GM19438 (cell line): ENCODE data around the gene ARID4A.
"Not testable (repeated sequence)": the region's sequence is repeated elsewhere in the genome, so short reads cannot be mapped to it uniquely, and the experiment has no call there.

Source experiments
- ATAC-seq: cut with Tn5 transposase; IDR thresholded peaks from one replicate; pipeline ENCODE4 v1.9.1; 2021; ENCODE audit warnings: low read depth; ENCODE audit not compliant: unreplicated experiment

ARID4A gene, protein sequence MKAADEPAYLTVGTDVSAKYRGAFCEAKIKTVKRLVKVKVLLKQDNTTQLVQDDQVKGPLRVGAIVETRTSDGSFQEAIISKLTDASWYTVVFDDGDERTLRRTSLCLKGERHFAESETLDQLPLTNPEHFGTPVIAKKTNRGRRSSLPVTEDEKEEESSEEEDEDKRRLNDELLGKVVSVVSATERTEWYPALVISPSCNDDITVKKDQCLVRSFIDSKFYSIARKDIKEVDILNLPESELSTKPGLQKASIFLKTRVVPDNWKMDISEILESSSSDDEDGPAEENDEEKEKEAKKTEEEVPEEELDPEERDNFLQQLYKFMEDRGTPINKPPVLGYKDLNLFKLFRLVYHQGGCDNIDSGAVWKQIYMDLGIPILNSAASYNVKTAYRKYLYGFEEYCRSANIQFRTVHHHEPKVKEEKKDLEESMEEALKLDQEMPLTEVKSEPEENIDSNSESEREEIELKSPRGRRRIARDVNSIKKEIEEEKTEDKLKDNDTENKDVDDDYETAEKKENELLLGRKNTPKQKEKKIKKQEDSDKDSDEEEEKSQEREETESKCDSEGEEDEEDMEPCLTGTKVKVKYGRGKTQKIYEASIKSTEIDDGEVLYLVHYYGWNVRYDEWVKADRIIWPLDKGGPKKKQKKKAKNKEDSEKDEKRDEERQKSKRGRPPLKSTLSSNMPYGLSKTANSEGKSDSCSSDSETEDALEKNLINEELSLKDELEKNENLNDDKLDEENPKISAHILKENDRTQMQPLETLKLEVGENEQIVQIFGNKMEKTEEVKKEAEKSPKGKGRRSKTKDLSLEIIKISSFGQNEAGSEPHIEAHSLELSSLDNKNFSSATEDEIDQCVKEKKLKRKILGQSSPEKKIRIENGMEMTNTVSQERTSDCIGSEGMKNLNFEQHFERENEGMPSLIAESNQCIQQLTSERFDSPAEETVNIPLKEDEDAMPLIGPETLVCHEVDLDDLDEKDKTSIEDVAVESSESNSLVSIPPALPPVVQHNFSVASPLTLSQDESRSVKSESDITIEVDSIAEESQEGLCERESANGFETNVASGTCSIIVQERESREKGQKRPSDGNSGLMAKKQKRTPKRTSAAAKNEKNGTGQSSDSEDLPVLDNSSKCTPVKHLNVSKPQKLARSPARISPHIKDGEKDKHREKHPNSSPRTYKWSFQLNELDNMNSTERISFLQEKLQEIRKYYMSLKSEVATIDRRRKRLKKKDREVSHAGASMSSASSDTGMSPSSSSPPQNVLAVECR

DNA sequence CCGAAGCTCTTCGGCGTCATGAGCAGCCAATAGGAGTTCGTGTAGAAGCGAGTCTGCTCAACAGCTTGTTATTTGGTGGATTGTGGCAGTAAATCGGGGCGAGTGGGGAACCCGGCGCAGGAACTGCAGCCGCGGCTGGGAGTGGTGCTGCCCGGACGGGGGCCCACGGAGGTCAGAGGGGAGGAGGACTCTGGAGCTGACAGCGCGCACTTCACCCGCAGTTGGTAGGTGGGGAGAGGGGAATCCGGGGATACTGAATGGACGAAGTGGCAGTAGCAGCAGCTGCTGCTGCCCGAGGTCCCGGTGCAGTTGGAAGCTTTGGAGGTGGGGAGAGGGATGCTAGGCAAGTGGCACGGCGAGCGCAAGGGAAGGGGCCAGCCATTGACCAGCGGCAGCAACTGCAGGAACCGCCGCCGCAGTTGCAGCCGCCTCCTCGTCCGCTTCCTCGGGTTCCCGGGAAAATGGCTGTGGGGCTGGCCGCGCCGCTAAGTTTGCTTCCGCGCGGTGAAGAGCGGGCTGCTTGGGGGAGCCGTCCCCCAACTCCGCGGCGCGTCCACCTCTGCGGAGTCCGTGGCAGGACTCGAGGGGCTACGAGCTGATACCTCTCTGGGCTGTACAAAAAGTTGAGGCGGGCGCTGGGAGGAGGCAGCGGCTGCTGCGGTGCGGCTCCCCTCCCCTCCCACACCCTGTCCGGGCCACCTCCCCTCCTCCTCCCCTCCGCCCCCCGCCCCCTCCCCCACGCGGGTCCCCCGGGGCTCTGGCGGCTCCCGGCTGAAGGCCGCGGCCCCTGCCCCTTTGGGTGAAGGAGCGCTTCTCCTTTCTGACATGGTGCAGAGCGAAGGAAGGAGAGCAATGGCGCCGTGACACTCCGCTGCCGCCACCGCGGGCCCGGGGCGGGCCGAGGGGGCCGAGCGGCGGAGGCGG, at the start of gene ARID4A:
Gene ARID4A (plus strand): TSS at position 79 of the 924 bp plus-strand sequence. CDS start 1,300 bp downstream, outside the sequence.
- ATAC-seq: no peak

DNA sequence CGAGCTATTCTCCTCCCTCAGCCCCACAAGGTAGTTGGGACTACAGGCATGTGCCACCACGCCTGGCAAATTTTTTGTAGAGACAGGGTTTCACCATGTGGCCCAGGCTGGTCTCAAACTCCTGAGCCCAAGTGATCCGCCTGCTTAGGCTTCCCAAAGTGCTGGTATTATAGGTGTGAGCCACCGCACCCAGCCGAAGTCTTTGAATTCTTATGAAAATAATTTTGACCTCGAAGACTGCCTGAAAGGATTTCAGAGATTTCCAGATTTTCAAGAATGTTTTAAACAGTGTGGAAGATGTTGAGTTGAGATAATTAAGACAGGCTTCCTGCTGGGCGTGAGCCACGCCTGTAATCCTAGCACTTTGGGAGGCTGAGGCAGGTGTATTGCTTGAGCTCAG, 48.7 kb upstream of the ARID4A start:
- ATAC-seq: no peak

DNA sequence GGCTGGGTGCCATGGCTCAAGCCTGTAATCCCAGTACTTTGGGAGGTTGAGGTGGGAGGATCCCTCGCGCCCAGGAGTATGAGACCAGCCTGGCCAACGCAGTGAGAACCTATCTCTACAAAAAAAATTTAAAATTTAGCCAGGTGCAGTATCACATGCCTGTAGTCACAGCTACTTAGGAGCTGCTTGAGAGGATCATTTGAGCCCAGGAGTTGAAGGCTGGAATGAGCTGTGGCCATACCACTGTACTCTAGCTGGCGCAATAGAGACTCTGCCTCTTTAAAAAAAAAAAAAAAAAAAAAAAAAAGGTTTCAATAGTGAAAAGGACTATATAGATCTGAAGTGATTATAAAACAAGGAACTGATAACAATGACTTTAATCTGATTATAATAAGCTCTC, 40.2 kb upstream of the ARID4A start:
- no peak for ATAC-seq

DNA sequence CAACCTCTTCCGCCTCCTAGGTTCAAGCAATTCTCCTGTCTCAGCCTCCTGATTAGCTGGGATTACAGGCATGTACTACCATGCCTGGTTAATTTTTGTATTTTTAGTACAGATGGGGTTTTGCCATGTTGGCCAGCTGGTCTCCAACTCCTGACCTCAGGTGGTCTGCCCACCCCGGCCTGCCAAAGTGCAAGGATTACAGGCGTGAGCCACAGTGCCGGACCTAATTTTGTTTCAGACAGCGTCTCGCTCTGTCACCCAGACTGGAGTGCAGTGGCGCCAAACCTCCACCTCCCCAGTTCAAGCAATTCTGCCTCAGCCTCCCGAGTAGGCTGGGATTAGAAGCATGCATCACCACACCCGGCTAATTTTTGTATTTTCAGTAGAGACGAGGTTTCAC, 36.4 kb upstream of the ARID4A start:
- not testable (repeated sequence) for ATAC-seq

DNA sequence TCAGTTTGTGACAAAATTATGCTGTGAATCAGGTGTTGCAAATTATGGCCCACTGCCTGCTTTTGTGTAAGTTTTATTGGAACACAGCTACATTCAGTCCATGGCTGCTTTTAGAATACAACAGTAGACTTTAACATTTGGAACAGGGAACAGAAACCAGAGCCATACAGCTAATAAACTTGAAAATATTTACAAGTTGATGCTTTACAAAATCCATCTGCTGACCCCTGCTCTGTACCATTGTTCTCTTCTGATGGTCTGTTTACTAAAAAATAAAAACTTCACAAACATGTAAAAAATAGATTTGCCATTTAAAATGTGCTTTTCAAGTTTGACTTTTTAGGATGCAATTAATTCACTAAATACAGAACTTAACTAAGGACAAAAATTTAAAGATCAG, 33.0 kb upstream of the ARID4A start:
- ATAC-seq: no peak

DNA sequence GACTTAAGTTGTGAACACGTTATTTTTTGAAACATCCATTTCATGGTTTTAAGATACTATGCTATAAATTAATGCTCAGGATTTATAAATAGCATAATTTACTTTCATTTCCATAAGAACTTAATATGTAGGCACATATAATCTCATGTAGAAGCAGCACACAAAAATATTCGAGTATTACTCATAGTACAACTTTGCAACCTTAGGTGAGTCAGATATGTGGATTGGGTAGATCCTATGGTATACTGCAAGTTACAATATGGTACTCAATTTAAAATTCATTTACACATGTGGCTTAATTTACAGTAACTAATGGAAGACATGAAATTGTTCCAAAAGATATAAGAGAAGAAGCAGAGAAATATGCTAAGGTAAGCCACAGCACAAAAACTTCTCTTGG, 27.7 kb upstream of the ARID4A start:
- ATAC-seq: no peak

DNA sequence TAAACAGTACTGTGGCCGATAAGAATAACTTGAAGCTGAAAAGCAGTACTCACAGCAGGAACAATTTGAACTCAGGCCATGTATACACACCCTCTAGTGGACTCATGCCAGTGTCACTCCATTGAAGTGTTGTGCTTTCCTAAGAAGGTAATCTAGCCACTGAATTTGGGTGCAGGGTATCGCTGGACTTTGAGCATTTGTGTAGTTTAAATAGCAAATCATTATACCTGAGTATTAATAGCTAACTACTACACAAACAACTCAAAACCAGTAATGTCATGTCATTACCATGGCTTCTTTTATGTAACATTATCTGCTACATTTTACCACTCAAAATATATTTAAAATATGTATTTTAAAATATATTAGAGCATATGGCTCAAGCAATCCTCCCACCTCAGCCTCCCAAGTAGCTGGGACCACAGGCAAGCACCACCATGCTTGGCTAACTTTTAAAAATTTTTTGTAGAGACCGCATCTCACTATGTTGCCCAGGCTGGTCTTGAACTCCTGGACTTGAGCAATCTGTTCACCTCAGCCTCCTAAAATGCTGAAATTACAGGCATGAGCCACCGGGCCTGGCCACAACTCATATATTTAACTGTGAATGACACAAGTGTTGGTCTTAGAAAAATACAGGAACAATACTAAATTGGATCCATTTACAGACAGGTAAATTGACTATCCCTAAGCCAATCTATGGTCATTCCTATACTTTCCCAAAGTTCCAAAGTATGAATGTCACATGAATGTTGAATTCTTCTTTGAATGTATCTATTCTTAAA, 25.6 kb upstream of the ARID4A start:
- ATAC-seq: no peak

DNA sequence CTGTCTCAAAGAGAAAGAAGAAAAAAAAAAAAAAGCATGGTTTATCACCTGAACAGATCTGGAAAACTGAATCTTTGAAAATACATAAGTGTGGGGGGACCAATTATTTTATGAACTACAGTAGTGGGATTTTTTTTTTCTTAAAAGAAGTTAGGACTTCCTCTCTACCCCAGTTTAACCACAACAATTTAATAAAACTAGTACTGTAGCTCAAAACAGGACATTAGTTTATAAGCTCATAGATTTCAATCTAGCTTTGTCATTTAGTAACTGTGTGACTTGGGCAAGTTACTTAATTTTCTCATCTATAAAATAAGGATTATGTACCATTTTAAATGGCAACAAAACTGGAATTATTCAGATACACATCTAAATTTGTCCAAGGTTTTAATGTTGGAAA, 23.5 kb upstream of the ARID4A start:
- no peak for ATAC-seq

DNA sequence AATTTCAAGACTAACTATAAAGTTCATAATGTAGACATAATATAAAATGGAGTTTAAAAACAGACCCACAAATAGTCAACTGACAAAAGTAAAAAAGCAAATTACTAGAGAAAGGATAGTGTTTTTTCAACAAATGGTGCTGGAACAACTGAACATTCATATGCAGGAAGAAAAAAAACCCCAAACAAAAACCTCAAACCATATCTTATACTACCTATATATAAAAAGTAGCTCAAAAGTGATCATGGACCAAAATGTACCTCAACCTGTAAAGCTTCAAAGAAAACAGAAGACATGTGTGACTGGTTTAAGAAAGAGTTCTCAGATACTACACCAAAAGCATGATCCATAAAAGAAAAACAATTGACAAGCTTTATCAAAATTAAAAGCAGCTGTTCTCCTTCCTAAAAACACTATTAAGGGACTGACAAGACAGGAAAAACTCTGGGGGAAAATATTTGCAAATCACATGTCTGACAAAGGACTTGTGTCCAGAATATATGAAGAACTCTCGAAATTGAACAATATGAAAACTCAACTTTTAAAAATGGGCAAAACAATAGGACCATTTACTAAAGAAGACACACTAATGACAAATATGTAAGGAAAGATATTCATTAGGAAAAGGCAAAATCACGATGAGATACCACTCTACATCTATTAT, 22.7 kb upstream of the ARID4A start:
- ATAC-seq: no peak

DNA sequence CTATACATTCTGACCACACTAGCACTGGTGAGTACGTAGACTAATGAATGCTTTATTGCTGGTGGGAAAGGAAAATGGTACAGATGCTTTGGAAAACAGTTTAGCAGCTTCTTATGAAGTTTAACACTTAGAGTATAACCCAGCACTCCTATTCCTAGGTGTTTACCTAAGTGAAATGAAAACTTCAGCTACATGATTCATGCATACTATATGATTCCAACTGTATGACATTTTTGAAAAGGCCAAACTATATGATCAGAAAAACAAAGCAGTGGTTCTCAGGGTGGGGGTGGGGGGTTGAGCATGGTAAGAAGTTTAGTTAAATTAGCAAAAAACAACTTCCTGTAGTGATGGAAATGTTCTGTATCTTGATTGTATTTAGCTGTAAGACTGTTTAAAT, 22.1 kb upstream of the ARID4A start:
- no peak for ATAC-seq

DNA sequence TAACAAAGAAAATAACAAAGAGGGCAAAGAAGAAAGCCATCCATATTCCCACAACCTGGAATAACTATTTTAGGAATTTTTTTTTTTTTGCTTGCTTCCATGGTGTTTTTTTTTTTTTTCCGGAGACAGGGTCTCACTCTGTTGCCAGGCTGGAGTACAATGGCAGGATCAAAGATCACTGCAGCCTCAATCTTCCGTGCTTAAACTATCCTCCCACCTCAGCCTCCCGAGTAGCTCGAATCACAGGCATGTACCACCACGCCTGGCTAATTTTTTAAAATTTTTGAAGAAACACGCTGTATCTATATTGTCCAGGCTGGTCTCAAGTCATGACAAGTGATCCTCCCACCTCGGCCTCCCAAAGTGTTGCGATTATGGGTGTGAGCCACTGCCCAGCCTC, 20.2 kb upstream of the ARID4A start:
- no peak for ATAC-seq

DNA sequence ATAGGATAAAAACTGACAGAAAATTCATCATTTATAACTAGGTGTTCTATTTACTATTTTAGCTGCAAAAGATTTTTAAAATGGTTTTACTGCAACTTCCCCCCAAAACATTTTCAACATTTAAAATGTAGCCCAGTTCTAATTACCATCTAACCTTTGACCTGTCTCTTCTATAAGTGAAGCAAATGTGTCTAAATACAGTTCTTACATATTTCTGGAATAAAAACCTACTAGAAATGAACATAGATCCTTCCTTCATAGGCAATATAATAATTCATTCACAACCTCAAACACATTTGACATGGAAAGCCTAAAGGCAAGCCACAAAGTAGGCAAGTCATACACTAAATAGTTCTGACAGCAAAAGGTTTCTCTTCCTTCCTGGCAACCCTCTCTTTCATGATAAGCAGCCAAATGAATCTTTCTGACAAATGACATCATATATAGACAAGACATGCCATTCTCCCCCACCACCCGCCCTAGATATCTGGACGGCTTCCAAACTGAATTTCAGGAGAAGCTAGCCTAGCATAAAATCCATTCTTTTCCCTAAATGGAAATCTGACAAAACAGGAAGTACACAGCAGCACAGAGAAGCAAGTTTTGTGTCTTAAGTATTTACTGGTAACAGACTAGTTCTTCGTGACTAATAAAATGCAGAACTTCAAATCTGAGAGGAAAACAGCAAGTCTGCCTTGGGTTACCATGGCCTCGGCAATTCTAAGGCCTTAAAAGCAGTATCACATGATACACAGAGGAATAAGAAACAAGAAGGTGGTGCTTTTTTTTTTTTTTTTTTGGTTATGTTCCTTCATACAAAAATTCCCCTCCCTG, 17.2 kb upstream of the ARID4A start:
- ATAC-seq: no peak

DNA sequence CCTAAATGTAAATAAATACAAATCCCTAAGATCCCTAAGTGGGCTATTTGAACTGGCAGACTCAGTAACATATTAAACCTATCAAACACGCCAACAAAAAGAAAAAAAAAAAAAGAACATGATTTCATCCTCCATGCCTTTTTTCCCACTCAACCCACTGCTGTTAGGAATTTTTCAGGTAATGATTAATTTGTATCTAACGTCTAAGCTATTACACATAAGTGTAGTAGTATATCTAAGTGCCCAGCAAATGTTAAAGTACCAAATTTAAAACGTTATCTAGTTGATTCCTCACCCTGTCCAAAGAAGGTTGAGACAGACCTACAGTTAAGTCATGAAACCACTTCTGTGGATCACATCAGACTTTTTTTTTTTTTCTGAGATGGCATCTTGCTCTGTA, 16.4 kb upstream of the ARID4A start:
- ATAC-seq: no peak

DNA sequence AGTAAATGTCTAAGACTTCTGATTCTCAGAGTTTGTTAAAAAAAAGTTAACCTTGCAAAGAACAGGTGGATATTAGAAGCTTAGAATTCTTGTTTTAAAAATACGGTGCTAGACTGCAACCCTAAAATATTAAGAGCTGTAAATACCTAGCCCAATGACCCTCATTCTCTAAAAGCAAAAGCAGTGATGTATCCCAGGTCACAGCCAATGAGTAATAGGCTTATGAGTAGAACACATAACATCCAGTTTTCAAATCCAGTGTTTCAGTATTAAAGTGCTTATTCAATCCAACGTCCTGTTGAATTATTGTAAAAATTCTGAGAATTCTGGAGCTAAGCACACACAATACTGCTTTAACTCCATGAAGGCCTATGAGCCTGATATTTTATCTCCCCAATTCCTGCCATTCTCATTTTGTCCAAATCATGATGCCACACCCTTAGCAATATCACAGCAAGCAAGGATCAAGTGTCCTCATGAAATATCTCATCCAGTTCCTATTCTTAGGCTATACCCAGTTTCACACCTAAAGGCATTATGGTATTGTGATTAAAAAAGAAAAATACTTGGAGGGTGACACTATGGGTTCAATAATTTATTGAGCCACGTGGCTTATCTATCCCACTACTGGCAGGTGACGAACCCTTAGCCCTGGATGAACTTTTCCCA, 15.3 kb upstream of the ARID4A start:
- ATAC-seq: no peak

DNA sequence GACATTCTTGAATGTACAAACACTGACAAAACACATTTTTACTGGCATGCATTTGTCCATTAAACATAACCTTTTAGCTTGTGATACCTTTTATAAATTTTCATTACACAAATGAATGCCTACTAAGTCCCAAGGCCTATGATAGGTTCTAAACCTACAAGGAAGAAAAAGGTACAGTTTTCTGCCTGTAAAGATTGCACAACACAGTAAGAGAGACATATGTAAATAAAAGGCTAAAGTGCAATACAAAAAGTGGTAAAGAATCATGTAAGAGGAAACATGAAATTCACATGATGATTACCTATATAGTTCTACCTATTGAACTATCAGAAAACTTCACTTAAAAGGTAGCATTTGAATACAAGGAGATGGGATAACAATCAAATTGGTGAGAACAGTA, 14.6 kb upstream of the ARID4A start:
- ATAC-seq: no peak

DNA sequence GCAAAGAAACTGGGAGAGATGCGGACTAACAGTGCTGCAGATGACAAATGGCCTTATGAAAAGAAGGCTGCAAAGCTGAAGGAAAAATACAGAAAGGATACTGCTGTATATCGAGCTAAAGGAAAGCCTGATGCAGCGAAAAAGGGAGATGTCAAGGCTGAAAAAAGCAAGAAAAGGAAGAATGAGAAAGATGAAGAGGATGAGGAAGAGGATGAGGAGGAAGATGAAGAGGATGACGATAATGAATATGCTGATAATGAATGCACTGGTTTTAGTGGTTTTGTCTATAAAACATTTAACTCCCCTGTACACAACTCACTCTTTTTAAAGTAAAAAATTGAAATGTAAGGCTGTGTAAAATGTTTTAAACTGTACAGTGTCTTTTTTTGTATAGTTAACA, 13.2 kb upstream of the ARID4A start:
- no peak for ATAC-seq

DNA sequence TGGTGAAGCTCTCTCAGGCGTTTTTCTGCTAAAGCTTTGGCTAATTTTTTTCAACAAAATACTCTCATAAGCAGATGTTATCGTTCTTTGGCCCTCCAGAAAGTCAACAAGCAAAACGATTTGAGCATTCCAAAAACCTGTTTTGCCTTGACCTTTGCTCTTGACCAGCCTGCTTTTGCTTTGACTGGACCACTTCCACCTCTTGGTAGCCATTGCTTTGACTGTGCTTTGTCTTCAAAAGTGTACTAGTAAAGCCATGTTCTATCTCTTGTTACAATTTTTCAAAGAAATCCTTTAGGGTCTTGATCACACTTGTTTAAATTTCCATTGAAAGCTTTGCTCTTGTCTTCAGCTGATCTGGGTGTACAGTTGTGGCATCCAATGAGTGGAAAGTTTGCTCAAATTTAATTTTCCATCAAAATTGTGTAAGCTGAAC, 10.7 kb upstream of the ARID4A start:
- no peak for ATAC-seq
